GM12872 (cell line): ENCODE measurements around the gene TRABD.

Experiments used
- CTCF ChIP-seq: IDR thresholded peaks from 3 replicates; pipeline ENCODE4 v1.5.1; 2011; ENCODE audit warnings: low read depth, mild to moderate bottlenecking, low read length, moderate library complexity; ENCODE audit not compliant: insufficient read depth

TRABD gene

GRCh38 chr22:50208939-50209892 is 23.5 kb downstream of the TRABD start:
- no peak for TF ChIP-seq CTCF

DNA sequence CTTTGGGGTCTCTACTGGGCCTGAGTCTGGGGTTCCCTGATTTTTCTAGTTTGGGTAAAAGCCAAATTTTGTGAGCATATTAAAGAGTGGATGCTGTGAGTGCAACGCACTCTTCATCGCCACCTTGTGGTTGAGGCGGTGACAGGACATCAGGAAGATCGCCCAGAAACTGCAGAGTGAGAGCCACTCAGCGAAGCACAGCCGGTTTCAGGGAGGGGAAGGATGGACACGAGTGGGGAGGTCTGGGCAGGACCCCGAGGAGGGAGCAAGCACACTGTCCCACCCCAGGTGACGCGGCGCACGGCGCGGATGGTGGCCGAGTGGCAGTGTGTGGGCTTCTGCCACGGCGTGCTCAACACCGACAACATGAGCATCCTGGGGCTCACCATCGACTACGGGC is 24.2 kb downstream of the TRABD start:
- peak; percentile 91 for TF ChIP-seq CTCF

- no peak for TF ChIP-seq CTCF
Observed at GRCh38 chr22:50210378-50211139, 24.8 kb downstream of the TRABD start.

GRCh38 chr22:50211147-50211546 is 25.4 kb downstream of the TRABD start:
- TF ChIP-seq CTCF: no peak

DNA sequence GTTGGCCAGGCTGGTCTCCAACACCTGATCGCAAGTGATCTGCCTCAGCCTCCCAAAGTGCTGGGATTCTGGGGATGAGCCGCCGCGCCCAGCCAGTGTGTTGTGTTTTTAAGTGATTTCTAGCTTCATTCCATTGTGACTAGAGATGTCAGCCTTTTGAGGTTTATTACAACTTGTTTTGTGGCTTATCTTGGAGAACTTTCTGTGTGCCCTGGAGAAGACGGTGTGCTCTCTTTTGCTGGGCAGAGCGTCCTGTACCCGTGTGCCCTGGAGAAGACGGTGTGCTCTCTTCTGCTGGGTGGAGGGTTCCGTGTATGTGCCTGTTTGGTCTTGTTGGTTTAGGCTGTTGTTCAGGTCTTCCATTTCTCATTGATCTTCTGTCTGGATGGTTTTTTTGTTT is 27.6 kb downstream of the TRABD start:
- no peak for TF ChIP-seq CTCF

GRCh38 chr22:50215297-50216054 is 29.8 kb downstream of the TRABD start:
- no peak for TF ChIP-seq CTCF

GRCh38 chr22:50216055-50216683 is 30.5 kb downstream of the TRABD start:
- no peak for TF ChIP-seq CTCF
